GM23338 (cell line): ENCODE data around the gene FXN.
"Not testable (repeated sequence)": the region's sequence is repeated elsewhere in the genome, so short reads cannot be mapped to it uniquely, and the experiment has no call there.

Experiments used
- CTCF ChIP-seq, 2 experiments: fragments of 200-600 bp in 1 of 2; sonication (generic) in 1 of 2; conservative IDR thresholded peaks; 2 replicates each; pipeline versions ENCODE4 v1.5.1 to v1.6.1; 2016 to 2017; ENCODE audit warnings: antibody characterized with exemption in 2 of 2, low read depth in 2 of 2, mild to moderate bottlenecking in 2 of 2, moderate library complexity in 1 of 2
- EZH2 ChIP-seq: fragments of 200-600 bp; sonication (generic); IDR thresholded peaks from one replicate; pipeline ENCODE4 v1.8.0; 2017; ENCODE audit warnings: antibody characterized with exemption, mild to moderate bottlenecking, low read depth; ENCODE audit not compliant: unreplicated experiment
- POLR2AphosphoS5 ChIP-seq: IDR thresholded peaks from 2 replicates; pipeline ENCODE4 v1.6.1; 2016; ENCODE audit warnings: antibody characterized with exemption, low read depth
- REST ChIP-seq: IDR thresholded peaks from one replicate; pipeline ENCODE4 v1.6.1; 2018; ENCODE audit warnings: antibody characterized with exemption; ENCODE audit not compliant: unreplicated experiment

- not testable (repeated sequence) for TF ChIP-seq POLR2AphosphoS5; CTCF (conservative IDR thresholded peaks at IDR 0.05; ENCODE audit: low read depth in 2 of 2); REST; EZH2
Measured at GRCh38 chr9:69094361-69095135, 59.0 kb downstream of the FXN start.
